ENCODE data around the gene TBXAS1. TPM values are rescaled to one million over a fixed set of nuclear protein-coding genes. Genes with fewer than 3 reads are reported as not detected.

Gene TBXAS1
- total and polyA plus RNA-seq, 2 of the 8 experiments (the other 6 are each of a cell fraction or from before 2014, with no cell fraction given), result 0.86 to 2.1 TPM

DNA sequence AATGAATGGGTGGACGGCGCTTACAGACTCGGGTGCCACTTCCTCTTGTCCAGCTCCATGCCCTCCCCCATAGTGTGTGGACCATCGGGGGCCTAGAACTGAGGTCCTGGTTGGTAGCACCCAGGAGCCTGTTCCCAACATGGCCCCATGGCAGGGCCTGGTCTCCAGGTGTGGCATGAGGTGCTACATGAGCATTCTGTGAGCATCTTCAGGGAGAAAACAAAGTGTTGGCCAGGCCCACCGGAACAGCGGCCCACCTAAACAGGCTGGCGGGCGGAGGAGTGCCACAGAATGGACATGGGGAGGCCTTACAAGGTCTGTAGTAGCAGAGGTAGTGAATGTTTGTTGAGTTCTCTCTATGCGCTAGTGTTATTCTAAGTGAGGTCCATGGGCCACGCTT lies 156.7 kb downstream of the TBXAS1 start:
- Histone ChIP-seq H2BK15ac (ENCODE audit: low read length) (no peak overlapping the region), H3K23ac (ENCODE audit: insufficient read length) (no peak overlapping the region), H3K14ac (ENCODE audit: insufficient read length) (no peak overlapping the region), H3K4me1 (replicated peaks in 1 of 4; ENCODE audit: control insufficient read depth in 3 of 4, insufficient read depth in 4 of 4, low read length in 3 of 4) (peaks cover 0 to 9% (median 2%) of the 10 kb centered on the region in 4 experiments; a peak in 3 of 7 replicates), H2BK5ac (ENCODE audit: low read depth, low read length) (no peak overlapping the region), H3K9me3 (ENCODE audit: insufficient read depth in 2 of 2, low read depth in 1 of 2, low read length in 1 of 2) (no peaks in the 10 kb centered on the region), H4K20me1 (replicated peaks in 1 of 2; ENCODE audit: control insufficient read depth in 1 of 2, insufficient read depth in 2 of 2, low read length in 2 of 2) (no peaks in the 10 kb centered on the region), H3K18ac (ENCODE audit: extremely low read depth, low read length) (no peak overlapping the region), H3K27me3 (replicated peaks in 1 of 4; ENCODE audit: control insufficient read depth in 3 of 4, extremely low read depth in 1 of 4, insufficient read depth in 3 of 4, low read length in 3 of 4) (peaks cover 0 to 5% (median 0%) of the 10 kb centered on the region in 4 experiments; a peak in 1 of 7 replicates), H3K79me2 (ENCODE audit: control insufficient read depth in 1 of 2, insufficient read depth in 2 of 2, low read length in 2 of 2) (no peaks in the 10 kb centered on the region), H3K9ac (replicated peaks in 1 of 4; ENCODE audit: extremely low read depth in 1 of 4, low read depth in 3 of 4, low read length in 3 of 4) (no peak overlapping the region), H4K8ac (ENCODE audit: extremely low read depth, insufficient read depth, low read length) (no peak overlapping the region), H4K91ac (replicated peaks; ENCODE audit: insufficient read length, low read length) (no peak overlapping the region), H3K27ac (ENCODE audit: low read depth, low read length) (no peak overlapping the region), H3K23me2 (ENCODE audit: low read depth, low read length) (no peaks in the 10 kb centered on the region), H3K79me1 (ENCODE audit: low read depth, low read length) (no peaks in the 10 kb centered on the region), H2AK5ac (ENCODE audit: low read depth, low read length) (no peak overlapping the region), H2BK120ac (replicated peaks; ENCODE audit: low read depth, low read length) (no peak overlapping the region), H2AFZ (ENCODE audit: low read length) (no peak overlapping the region), H3K4me3 (ENCODE audit: extremely low read depth in 1 of 4, insufficient read depth in 2 of 4, low read depth in 3 of 4, low read length in 4 of 4) (no peak overlapping the region), H2BK20ac (ENCODE audit: low read length) (no peak overlapping the region), H3K4ac (replicated peaks; ENCODE audit: insufficient read length, low read depth, low read length) (no peak overlapping the region), H3K36me3 (ENCODE audit: control insufficient read depth in 2 of 4, insufficient read depth in 4 of 4, low read length in 3 of 4) (no peaks in the 10 kb centered on the region), H2BK12ac (ENCODE audit: low read depth, low read length) (no peak overlapping the region), H3K4me2 (ENCODE audit: insufficient read depth in 1 of 2, low read depth in 2 of 2, low read length in 2 of 2) (no peak overlapping the region), H4K5ac (ENCODE audit: insufficient read length, low read depth, low read length) (no peak overlapping the region), H3K56ac (replicated peaks; ENCODE audit: insufficient read length, low read depth, low read length) (no peak overlapping the region)
- DNase-seq (ENCODE audit: low read depth in 1 of 2, low spot score in 2 of 2) (no peak), FAIRE-seq (no peak)
- TF ChIP-seq CBX8 (IDR thresholded peaks at IDR 0.05; ENCODE audit: borderline replicate concordance, low read depth, low read length) (no peak), ASH2L (IDR thresholded peaks at IDR 0.05; ENCODE audit: low read length) (no peak), MAFK (IDR thresholded peaks at IDR 0.05; ENCODE audit: low read depth, low read length) (no peak), PHF8 (conservative IDR thresholded peaks at IDR 0.05; ENCODE audit: low read depth, low read length) (no peak), KDM1A (IDR thresholded peaks at IDR 0.05; ENCODE audit: borderline replicate concordance, low read length) (no peak), BACH1 (IDR thresholded peaks at IDR 0.05; ENCODE audit: low read length) (no peak)
- TF ChIP-seq, protein P1, sequence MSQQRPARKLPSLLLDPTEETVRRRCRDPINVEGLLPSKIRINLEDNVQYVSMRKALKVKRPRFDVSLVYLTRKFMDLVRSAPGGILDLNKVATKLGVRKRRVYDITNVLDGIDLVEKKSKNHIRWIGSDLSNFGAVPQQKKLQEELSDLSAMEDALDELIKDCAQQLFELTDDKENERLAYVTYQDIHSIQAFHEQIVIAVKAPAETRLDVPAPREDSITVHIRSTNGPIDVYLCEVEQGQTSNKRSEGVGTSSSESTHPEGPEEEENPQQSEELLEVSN (IDR thresholded peaks at IDR 0.05), result no peak
- POLR2A ChIA-PET (ENCODE audit: partially characterized antibody), result no interaction called here
- CTCF ChIA-PET (ENCODE audit: partially characterized antibody), result interaction anchor here (0.7 to 2.0 kb wide), 6 partner anchors 11 to 919 kb away, joined by 3 to 10 read pairs (median 4); no protein-coding TSS in a partner anchor
- WGBS, 2 experiments (ENCODE audit: extremely low coverage in 1 of 2, insufficient coverage in 1 of 2, insufficient read length in 1 of 2, insufficient replicate concordance in 2 of 2, low coverage in 1 of 2, low lambda C conversion rate in 2 of 2, missing lambda C conversion rate in 1 of 2), result 84% methylated on average over 10 of the region's 10 CpGs; no CpG with 5 or more reads in 1 of the 2 experiments

Data from H1 (cell line).